VCaP (cell line): ENCODE measurements around the gene URB1.
A peak's percentile ranks its signal among the peaks of the same experiment; 100 is the strongest.

Source experiments
- H3K27ac ChIP-seq: fragments of 450-650 bp; 2 replicates; pipeline ENCODE4 v1.5.1; 2017
- TF ChIP-seq, protein P1 (sequence below): fragments of 450-650 bp; conservative IDR thresholded peaks from 2 replicates; pipeline ENCODE4 v1.5.1; 2017; ENCODE audit warnings: mild to moderate bottlenecking, moderate library complexity

URB1 gene

DNA sequence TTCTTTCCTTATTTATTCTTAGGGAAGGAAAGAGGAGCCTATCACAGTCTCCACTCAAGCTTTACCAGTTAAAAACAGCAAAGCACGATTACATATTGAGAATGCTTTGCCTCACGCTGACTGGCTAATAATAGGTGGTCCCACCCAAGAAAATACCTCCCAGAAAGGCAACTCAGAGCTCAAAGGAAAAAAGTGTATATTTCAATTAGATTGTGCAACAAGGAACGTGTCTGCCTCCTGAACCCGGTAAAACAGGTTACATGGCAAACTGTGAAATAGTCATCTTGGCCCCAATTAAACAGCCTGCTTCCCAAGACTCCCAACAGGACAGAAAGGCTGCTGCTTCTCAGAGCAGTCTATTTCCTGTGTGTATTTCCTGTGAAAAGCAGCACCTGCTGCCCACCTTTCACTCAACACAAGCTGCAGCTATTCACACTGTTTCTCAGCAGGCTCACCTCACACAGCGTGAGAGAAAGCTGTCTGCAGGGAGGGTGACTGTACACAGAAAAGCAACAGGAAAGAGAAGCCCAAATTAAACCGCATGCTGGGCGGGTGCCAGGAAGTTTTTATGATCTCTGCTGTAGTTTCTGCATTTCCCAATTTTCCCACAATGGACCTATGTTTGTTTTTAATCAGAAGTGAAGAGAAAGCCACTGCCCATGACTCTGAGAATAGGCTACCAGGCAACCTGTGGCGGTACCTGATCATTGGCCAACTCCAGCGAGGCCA is 44.0 kb downstream of the URB1 start:
- H3K27ac ChIP-seq, result peak overlapping the region; percentile 98
- TF ChIP-seq, protein P1, sequence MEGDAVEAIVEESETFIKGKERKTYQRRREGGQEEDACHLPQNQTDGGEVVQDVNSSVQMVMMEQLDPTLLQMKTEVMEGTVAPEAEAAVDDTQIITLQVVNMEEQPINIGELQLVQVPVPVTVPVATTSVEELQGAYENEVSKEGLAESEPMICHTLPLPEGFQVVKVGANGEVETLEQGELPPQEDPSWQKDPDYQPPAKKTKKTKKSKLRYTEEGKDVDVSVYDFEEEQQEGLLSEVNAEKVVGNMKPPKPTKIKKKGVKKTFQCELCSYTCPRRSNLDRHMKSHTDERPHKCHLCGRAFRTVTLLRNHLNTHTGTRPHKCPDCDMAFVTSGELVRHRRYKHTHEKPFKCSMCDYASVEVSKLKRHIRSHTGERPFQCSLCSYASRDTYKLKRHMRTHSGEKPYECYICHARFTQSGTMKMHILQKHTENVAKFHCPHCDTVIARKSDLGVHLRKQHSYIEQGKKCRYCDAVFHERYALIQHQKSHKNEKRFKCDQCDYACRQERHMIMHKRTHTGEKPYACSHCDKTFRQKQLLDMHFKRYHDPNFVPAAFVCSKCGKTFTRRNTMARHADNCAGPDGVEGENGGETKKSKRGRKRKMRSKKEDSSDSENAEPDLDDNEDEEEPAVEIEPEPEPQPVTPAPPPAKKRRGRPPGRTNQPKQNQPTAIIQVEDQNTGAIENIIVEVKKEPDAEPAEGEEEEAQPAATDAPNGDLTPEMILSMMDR, result no peak

DNA sequence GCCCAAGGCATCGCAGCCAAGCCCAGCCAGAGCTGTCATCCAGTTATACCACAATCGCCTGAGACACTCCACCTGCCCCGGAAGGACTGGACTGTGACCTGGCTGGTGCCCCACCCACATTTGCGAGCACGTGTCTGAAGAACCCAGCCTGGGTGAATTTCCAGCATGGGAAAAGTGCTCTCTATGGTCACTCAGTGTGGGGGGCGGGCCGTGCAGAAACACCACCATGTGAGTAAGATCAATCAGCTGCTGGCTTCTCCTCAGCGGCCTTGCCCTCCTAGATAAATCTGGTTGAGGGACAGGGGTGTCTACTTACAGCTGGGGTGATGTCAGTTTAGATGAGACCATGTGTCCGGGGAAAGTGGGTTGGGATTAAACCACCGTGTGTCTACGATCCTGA is 44.8 kb downstream of the URB1 start:
- peak overlapping the region; percentile 98 for H3K27ac ChIP-seq
- TF ChIP-seq, protein P1, result no peak

DNA sequence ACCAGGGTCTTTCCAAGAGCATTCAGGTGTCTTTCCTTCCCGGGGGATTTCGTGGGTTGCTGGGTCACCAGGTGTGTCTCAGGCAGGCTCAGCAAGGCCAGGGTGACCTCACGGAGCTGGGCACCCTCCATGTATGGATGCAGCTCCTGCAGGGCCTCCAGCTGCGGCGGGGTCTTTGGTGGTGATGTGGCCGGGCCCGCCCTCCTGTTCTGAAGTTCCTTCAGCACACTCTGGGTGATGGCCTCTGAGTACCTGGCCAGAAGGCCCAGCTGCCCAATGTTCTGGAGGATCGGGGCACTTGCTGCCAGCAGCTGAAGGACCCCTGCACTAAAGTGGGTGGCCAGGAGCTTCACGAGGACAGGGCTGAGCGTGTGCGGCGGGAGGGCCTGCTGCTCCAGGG is 45.5 kb downstream of the URB1 start:
- TF ChIP-seq, protein P1, result no peak
- peak overlapping the region; percentile 98 for H3K27ac ChIP-seq

DNA sequence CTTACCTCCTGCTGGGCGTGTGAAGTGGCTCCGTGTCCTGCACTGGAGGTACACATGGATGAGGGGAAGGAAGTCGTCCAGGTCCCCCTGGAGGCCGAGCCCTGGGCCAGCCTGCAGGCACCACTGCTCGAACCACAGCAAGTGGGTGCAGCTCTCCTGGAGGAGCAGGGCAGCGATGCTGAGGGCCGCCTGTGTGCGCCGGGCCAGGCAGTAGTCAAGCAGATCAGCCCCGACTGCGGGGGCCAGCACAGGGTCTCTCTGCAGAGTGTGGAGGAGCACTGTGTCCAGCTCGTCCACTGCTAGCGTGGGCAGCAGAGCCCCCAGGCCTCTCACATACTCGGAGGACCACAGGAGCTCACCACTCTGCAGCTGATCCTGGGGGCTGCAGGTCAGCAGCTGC is 45.9 kb downstream of the URB1 start:
- H3K27ac ChIP-seq, result peak overlapping the region; percentile 98
- TF ChIP-seq, protein P1, result no peak

DNA sequence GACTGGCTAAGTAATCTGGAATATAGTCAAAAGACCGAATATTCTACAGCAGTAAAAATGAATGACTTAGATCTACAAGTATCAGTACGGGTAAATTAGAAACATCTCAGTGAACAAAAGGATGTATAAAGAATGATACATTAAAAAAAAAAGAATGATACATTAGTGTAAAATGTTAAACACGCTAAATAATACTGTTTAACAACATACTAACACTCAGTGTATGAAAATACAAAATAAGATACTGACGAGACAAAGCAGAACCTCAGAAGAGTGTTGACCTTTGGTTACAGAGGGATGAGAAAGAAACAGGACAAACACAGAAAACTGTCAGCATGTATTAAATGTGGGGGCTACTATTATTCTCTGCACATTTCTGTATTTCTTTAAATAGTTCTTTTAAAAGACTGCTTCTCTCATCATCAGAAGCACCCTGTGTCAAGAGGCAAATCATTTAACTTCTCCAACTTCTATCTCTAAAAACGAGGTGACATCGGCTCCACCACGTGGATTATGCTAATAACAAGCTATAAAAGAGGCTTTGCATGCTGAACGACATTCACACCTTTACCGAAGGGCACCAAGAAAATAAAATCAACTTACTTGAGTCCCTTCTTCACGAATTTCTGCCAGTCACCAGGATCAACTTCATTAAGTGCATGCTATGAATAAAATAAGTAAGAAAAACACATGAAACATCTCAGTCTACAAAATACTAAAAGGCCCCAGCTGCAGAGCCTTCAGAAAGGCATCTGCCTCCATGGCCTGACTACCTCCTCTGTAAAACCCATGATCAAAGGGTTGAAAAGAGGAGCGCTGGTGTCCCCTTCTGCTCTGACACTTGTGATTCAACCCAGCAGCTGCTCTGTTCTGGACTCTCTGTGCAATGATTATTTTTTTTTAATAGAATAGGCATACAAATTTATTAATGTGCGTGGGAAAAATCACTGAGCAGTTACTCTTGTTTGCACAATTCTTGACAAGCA is 51.7 kb downstream of the URB1 start:
- TF ChIP-seq, protein P1, result no peak
- H3K27ac ChIP-seq, result no peak overlapping the region

DNA sequence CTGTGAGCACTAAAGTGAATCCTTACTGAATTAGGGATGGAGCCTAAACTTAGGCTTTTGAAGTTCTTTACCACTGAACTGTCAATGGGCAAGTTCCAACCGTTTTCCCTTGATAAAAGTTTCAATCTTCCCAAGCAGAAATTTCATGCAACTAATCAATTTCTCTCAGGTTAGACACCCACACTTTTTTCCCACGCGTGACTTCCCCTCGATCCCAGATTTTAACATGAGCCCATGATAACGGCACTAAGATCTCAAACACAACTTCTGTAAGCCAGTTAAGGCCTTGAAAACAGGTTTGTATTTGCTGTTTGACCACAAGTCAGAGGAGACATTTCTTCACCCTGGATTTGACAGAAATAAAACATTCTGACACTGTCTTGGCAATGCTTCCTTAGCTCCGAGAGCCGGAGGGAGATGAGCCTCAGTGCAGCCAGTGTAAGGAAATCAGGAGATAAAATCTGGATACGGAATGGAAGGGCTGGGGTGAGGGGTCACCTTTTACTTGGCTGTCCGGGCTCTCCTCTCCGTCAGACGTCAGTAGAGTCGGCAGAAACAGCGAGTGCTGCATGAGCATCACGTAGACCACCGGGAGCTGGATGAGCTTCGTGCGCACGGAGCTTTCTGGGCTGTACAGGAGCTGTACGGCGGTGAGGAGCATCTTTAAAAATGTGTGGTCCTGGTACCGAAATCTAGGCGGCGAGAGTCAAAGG is 54.4 kb downstream of the URB1 start:
- no peak overlapping the region for H3K27ac ChIP-seq
- TF ChIP-seq, protein P1, result no peak

DNA sequence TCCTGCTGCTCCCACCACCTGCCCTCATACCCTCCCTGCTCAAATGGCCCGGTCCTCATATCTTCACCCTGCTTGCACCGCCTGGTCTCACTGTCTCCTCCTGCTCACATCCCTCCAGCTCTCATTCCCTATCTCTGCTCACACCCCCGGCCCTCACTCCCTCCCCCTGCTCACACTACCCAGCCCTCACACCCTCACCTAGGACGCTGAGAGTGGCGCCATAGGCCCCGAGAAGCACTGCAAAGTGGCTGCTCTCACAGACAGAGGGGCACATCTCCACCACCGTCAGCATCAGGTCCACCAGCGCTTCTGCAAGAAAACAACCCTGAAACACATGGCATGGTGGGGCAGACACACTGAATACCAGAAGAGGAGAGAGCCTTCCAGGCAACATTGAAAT is 55.6 kb downstream of the URB1 start:
- TF ChIP-seq, protein P1, result no peak
- H3K27ac ChIP-seq, result no peak overlapping the region
